Measurements from ENCODE around the gene CASTOR1.

Gene CASTOR1

GRCh38 chr22:30286331-30286730 is 3.0 kb downstream of the CASTOR1 start:
- no peak for DNase-seq (ENCODE audit: low read depth in 4 of 4, low spot score in 1 of 4)

GRCh38 chr22:30285846-30286200 is 3.5 kb downstream of the CASTOR1 start:
- no peak for DNase-seq (ENCODE audit: low read depth in 4 of 4, low spot score in 1 of 4)

GRCh38 chr22:30285176-30285845 is 4.0 kb downstream of the CASTOR1 start:
- DNase-seq (ENCODE audit: low read depth in 4 of 4, low spot score in 1 of 4), result no peak

DNA sequence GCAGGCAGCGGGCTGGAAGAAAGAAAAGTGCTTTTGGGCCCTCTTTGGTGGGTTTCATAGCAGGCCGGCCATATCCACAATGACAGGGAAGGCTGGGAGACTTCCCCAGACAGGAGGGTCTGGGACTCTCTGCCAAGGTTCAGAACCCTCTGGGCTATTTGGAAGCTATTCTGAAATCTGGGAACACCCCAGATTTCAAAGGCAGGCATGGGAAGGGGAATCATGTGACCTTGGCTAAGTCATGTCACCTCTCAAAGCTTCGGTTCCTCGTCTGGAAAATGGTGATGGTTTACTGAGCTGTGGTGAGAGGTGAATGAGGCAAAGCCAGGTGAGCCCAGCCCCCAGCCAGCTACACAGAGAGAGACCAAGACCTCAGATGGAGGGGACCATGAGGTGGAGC is 4.6 kb downstream of the CASTOR1 start:
- DNase-seq (ENCODE audit: low read depth in 4 of 4, low spot score in 1 of 4), result no peak

DNA sequence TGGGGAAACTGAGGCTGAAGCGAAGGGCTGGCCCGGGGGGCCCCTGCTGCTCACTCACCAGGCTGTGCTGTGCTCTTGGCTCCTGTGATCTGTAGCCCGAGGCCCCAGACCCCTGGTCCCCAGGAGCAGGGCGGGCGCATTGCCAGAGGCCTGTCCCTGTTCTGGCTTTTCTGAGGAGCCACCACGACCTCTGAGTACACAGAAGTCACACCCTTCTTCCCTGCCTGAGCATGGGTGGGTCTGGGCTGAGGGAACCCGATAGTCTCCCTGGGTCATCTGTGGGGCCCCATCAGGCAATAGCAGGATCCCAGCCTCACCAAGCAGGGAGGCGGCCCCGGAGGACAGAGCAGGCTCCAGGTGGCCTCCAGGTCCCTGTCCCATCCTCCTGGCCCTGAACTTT is 5.1 kb downstream of the CASTOR1 start:
- no peak for DNase-seq (ENCODE audit: low read depth in 4 of 4, low spot score in 1 of 4)

GRCh38 chr22:30283342-30283741 is 6.0 kb downstream of the CASTOR1 start:
- DNase-seq (ENCODE audit: low read depth in 4 of 4, low spot score in 1 of 4), result no peak

GRCh38 chr22:30282616-30283046 is 6.7 kb downstream of the CASTOR1 start:
- DNase-seq (ENCODE audit: low read depth in 4 of 4, low spot score in 1 of 4), result no peak

GRCh38 chr22:30280505-30280904 is 8.8 kb downstream of the CASTOR1 start:
- no peak for DNase-seq (ENCODE audit: low read depth in 4 of 4, low spot score in 1 of 4)

DNA sequence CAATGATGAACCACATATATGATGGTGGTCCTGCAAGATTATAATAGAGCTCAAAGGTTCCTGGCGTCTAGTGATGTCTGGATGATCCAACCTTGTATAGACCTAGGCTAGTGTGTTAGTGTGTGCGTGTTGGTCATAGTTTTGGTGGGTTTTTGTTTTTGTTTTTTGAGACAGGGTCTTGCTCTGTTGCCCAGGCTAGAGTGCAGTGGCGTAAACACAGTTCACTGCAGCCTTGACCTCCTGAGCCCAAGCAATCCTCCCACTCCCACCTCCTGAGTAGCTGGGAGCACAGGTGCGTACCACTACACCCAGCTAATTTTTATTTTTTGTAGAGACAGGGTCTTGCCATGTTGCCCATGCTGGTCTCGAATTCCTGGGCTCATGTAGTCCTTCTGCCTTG is 9.4 kb downstream of the CASTOR1 start:
- DNase-seq (ENCODE audit: low read depth in 4 of 4, low spot score in 1 of 4), result no peak

- DNase-seq (ENCODE audit: low read depth in 4 of 4, low spot score in 1 of 4), result no peak
Observed at GRCh38 chr22:30279046-30279788, 10.1 kb downstream of the CASTOR1 start.

DNA sequence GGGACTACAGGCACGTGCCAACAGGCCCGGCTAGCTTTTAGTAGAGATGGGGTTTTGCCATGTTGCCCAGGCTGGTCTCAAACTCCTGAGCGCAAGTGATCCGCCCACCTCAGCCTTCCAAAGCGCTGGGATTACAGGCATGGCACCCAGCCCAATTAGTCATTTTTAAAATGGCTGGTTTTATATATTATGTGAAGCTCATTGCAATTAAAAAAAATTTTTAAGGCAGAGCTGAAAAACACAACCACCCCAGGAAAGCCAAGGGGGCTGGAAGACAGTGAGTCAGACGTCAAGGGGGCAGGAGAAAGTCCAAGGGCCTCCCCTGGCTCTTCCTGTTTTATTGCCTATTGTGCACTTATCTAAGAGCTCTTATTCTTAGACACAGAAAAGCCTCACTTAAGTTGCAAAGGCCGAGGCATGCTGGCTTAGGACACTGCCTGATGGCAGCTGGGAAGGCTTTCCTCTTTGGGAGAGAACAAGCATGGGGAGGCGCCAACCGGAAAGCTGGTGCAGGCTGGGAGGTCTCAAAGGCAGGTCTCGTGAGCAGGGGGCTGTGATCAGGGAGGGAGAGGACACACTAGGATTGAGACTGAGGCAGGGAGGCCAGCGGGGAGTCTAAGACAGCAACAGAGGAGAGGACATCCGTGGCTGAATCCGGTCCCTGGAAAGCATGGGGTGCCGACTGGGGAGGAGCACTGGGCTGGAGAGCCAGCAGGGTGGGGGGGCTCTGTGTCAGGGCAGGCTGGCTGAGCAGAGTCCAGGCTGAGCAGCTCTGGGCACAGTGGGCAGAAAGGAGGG is 11.6 kb downstream of the CASTOR1 start:
- no peak for DNase-seq (ENCODE audit: low read depth in 4 of 4, low spot score in 1 of 4)

DNA sequence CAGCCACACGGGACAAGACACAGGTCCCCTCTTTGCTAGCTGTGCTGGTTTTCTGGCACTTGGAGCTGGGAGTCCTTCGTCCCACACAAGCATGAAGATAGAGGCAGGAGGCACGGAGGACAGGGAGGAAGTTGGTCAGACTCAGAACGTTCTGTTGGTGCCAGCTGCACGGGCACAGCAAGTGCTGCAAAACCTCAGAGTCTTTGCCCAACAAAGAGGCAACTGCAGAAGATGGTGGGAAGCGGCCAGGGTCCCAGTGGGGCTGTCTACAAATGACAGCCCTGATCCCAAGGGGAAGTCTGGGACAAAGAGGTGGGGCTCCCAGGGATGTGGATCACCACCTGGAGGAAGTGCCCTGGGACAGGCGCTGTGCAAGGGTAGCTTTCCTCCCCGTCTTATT is 13.3 kb downstream of the CASTOR1 start:
- DNase-seq (ENCODE audit: low read depth in 4 of 4, low spot score in 1 of 4), result no peak

DNA sequence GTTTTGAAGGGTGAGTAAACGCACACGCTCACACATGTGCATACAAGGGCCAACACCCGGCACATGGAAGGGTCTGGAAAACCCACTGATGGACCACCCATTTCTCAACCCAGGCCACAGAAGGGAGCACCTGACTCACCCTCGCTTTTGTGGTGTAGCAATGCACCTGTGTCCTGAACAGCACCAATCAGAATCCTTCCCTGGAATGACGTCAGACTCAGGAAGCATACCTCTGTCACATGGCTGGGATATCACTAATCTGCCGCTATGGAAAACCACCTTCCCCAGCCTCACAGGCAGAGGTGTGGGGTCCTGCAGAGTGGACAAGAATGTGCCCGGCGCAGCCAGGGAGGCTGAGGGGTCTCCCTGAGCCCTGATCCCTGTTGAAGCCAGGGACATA is 13.7 kb downstream of the CASTOR1 start:
- no peak for DNase-seq (ENCODE audit: low read depth in 4 of 4, low spot score in 1 of 4)

GRCh38 chr22:30274437-30274812 is 14.9 kb downstream of the CASTOR1 start:
- DNase-seq (ENCODE audit: low read depth in 4 of 4, low spot score in 1 of 4), result no peak

GRCh38 chr22:30273711-30274436 is 15.4 kb downstream of the CASTOR1 start:
- no peak for DNase-seq (ENCODE audit: low read depth in 4 of 4, low spot score in 1 of 4)

DNA sequence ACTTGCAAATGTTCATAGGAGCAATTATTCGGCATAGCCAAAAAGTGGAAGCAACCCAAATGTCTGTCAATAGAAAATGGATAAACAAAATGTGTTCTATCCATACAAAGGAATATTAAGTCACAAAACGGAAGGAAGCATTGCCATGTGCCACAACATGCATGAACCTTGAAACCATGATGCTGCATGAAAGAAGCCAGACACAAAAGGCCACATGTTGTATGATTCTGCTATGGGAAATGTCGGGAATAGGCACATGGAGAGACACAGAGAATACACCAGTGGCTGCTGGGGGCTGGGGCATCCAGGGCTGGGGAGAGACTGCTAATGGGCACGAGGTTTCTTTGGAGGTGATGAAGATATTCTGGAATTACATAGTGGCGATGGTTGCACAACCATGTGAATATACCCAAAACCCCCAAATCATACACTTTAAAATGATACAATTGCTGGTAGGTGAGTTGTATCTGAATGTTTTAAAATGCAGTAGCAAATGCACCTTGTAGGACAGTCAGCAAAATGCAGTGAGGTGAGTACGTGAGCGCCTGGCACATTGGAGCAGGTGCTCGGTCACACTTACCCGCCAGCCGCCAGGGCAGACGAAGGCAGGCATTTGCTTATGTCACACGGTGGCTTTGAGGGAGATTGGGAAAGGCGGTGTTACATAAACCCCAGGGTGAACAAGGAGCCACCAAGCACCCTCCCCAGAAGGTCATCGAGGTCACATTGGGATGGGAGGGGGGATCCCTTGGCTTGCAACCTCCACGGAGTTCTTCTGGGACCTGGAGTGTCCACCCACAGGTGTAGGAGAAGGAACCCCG is 16.3 kb downstream of the CASTOR1 start:
- no peak for DNase-seq (ENCODE audit: low read depth in 4 of 4, low spot score in 1 of 4)

- DNase-seq (ENCODE audit: low read depth in 4 of 4, low spot score in 1 of 4), result no peak
Observed at GRCh38 chr22:30270832-30271231, 18.5 kb downstream of the CASTOR1 start.

- DNase-seq (ENCODE audit: low read depth in 4 of 4, low spot score in 1 of 4), result no peak
Observed at GRCh38 chr22:30268331-30268730, 21.0 kb downstream of the CASTOR1 start.

DNA sequence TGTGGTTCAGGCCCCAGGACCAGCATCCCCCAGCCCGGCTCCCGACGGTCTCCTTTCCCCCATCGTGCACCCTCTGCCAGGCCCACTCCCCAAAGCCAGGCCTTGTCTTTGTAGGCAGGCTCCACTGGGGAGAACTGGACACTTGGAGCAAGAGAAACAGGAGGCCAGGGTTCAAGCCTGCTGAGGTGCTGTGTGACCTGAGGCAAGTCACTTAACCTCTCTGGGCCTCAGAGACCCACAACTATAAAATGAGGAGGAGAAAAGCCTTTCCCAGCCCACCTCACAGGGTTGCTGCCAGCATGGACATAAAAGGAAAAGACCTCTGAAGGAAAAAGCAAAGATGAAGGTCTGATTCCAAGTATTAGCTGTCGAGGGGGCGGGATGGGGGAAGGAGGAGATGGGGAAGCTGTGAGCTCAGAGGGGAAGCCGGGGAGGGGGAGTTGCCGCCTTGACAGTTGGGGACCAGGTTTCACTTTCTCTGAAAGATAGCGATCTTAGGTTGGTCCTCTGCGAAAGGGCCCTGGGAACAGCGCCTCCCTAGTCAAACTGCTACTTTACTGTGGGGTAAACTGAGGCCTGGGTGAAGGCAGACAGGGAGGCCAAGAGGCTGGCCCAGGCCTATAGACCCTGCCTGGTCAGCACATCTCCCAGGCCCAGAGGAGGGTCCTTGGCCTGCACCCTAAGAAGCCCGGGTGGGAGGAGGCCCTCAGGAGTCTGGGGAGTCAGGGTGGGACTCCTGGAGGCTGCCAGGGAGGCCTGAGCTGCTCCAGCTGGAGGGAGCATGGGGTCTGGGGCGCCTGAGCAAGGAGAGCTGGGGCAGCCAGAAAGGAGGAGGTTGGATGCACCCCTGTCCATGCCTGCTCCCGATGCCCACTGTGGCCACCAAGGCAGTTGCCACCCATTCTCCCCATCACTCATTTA is 21.7 kb downstream of the CASTOR1 start:
- DNase-seq (ENCODE audit: low read depth in 4 of 4, low spot score in 1 of 4), result peak in 2 of 4 experiments; percentile 31 to 42
